Uterus (tissue), 4 donors: Measurements from ENCODE around the gene PALD1. TPM values are rescaled to one million over a fixed set of nuclear protein-coding genes. Genes with fewer than 3 reads are reported as not detected.

Source experiments
- DNase-seq, 2 donors: peaks; one replicate each; pipeline ENCODE4 v3.0.0-alpha.2; 2019 to 2020
- H3K27ac ChIP-seq, 2 donors: fragments of 200-600 bp; sonication (generic); 1 replicate in 1 of 2; 2 replicates in 1 of 2; pipeline ENCODE4 v1.5.1; 2016 to 2018
- H3K27me3 ChIP-seq, 2 donors: fragments of 200-600 bp; sonication (generic); one replicate each; pipeline ENCODE4 v1.5.1; 2018 to 2019; ENCODE audit warnings: control low read depth in 1 of 2
- H3K36me3 ChIP-seq, 2 donors: fragments of 200-600 bp; sonication (generic); one replicate each; pipeline ENCODE4 v1.5.1; 2019; ENCODE audit warnings: control low read depth in 1 of 2
- H3K4me1 ChIP-seq, 2 donors: fragments of 200-600 bp; sonication (generic); one replicate each; pipeline ENCODE4 v1.5.1; 2018 to 2019; ENCODE audit warnings: control low read depth in 1 of 2
- H3K4me3 ChIP-seq, 2 donors: fragments of 200-600 bp; sonication (generic); 1 replicate in 1 of 2; 2 replicates in 1 of 2; pipeline ENCODE4 v1.5.1; 2018 to 2019; ENCODE audit warnings: mild to moderate bottlenecking in 1 of 2
- H3K9me3 ChIP-seq, 2 donors: fragments of 200-600 bp; sonication (generic); one replicate each; pipeline ENCODE4 v1.5.1; 2019; ENCODE audit warnings: control low read depth in 1 of 2
- POLR2A ChIP-seq, 2 donors: fragments of 450-650 bp; IDR thresholded peaks; one replicate each; pipeline ENCODE4 v1.6.1; 2016; ENCODE audit warnings: antibody characterized with exemption in 2 of 2, mild to moderate bottlenecking in 1 of 2, moderate library complexity in 1 of 2
- intact Hi-C: fragments of 100-400 bp; cut with DNase I; formaldehyde crosslinking; loops from one replicate; pipeline ENCODE4 v1.15.1; 2023; ENCODE audit warnings: low total_unique reads
- total RNA-seq, 4 donors: library from RNA; depleted of rRNA in 3 of 4; stranded (reverse); fragments of >200 nt in 3 of 4; gene quantifications; one replicate each; pipeline versions ENCODE4 v1.1.0 to v1.2.4, GENCODE V29; 2014 to 2023
- TF ChIP-seq, protein P1 (sequence below), 4 experiments: fragments of 200-600 bp in 2 of 4; fragments of 450-650 bp in 2 of 4; sonication (generic) in 2 of 4; IDR thresholded peaks; one replicate each; pipeline ENCODE4 v1.5.1; 2016 to 2019; ENCODE audit warnings: antibody characterized with exemption in 4 of 4, mild to moderate bottlenecking in 2 of 4, moderate library complexity in 1 of 4
- donor health status: DM: yes; HTN: yes; CAD: no.

The PALD1 gene
- total RNA-seq, 4 donors from 2014 or later, result 1.8 to 21.6 (median 10.3) TPM

- H3K9me3 ChIP-seq, result no peaks in the 10 kb centered on the region
- no peak for DNase-seq
- no peak overlapping the region for H3K27ac ChIP-seq
- no peaks in the 10 kb centered on the region for H3K27me3 ChIP-seq
- no peak overlapping the region for H3K4me3 ChIP-seq
- intact Hi-C loops, result no loop called here
- no peak for TF ChIP-seq POLR2A (IDR thresholded peaks at IDR 0.05)
- TF ChIP-seq, protein P1, sequence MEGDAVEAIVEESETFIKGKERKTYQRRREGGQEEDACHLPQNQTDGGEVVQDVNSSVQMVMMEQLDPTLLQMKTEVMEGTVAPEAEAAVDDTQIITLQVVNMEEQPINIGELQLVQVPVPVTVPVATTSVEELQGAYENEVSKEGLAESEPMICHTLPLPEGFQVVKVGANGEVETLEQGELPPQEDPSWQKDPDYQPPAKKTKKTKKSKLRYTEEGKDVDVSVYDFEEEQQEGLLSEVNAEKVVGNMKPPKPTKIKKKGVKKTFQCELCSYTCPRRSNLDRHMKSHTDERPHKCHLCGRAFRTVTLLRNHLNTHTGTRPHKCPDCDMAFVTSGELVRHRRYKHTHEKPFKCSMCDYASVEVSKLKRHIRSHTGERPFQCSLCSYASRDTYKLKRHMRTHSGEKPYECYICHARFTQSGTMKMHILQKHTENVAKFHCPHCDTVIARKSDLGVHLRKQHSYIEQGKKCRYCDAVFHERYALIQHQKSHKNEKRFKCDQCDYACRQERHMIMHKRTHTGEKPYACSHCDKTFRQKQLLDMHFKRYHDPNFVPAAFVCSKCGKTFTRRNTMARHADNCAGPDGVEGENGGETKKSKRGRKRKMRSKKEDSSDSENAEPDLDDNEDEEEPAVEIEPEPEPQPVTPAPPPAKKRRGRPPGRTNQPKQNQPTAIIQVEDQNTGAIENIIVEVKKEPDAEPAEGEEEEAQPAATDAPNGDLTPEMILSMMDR (IDR thresholded peaks at IDR 0.05), result no peak
- H3K4me1 ChIP-seq, result no peaks in the 10 kb centered on the region
- no peaks in the 10 kb centered on the region for H3K36me3 ChIP-seq
Observed at GRCh38 chr10:70537398-70538194, 59.0 kb downstream of the PALD1 start.

- no peaks in the 10 kb centered on the region for H3K9me3 ChIP-seq
- no peaks in the 10 kb centered on the region for H3K4me1 ChIP-seq
- TF ChIP-seq, protein P1 (IDR thresholded peaks at IDR 0.05), result no peak
- no peak for TF ChIP-seq POLR2A (IDR thresholded peaks at IDR 0.05)
- H3K27ac ChIP-seq, result no peak overlapping the region
- no peak for DNase-seq
- H3K36me3 ChIP-seq, result no peaks in the 10 kb centered on the region
- H3K4me3 ChIP-seq, result no peak overlapping the region
- H3K27me3 ChIP-seq, result no peaks in the 10 kb centered on the region
- intact Hi-C loops, result no loop called here
Observed at GRCh38 chr10:70538195-70538520, 59.6 kb downstream of the PALD1 start.

DNA sequence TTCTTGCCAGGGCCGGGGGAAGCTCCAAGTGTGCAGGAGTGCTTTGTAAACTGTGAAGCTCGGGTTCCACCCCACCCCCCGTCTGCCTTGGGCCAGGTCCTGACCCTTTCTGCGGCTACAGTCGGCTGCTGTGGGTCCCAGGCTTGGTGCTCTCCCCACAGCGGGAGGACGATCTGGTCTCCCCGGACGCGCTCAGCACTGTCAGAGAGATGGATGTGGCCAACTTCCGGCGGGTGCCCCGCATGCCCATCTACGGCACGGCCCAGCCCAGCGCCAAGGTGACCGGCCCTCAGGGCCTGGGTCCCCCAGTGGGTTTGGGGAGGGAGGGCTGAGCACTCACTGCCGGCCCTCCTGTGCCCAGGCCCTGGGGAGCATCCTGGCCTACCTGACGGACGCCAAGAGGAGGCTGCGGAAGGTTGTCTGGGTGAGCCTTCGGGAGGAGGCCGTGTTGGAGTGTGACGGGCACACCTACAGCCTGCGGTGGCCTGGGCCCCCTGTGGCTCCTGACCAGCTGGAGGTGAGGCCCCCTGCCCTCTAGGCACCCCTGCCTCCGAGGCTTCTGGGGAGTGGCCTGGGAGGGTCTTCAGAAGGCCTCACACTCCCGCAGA is 60.3 kb downstream of the PALD1 start:
- no peaks in the 10 kb centered on the region for H3K4me1 ChIP-seq

DNA sequence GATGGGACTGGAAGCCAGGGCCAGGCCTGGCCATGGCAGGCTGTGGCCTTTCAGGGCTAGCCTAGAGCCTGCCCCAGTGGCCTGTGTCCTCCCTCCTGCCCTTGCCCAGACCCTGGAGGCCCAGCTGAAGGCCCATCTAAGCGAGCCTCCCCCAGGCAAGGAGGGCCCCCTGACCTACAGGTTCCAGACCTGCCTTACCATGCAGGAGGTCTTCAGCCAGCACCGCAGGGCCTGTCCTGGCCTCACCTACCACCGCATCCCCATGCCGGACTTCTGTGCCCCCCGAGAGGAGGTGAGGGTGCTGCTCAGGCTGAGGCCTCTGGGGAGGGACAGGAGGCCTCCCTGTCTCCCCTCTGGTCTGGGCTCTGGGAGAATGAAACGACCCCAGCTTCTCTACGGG is 60.9 kb downstream of the PALD1 start:
- DNase-seq, result no peak
- H3K27ac ChIP-seq, result no peak overlapping the region
- no peak overlapping the region for H3K4me3 ChIP-seq
- TF ChIP-seq, protein P1 (IDR thresholded peaks at IDR 0.05), result no peak
- no peak for TF ChIP-seq POLR2A (IDR thresholded peaks at IDR 0.05)
- intact Hi-C loops, result no loop called here
- no peaks in the 10 kb centered on the region for H3K36me3 ChIP-seq
- H3K9me3 ChIP-seq, result no peaks in the 10 kb centered on the region
- no peaks in the 10 kb centered on the region for H3K4me1 ChIP-seq
- H3K27me3 ChIP-seq, result no peaks in the 10 kb centered on the region

More for the DNA sequence above, 60.3 kb downstream of the PALD1 start:
- H3K27me3 ChIP-seq, result no peaks in the 10 kb centered on the region
- no peaks in the 10 kb centered on the region for H3K9me3 ChIP-seq
- TF ChIP-seq POLR2A (IDR thresholded peaks at IDR 0.05), result no peak
- TF ChIP-seq, protein P1 (IDR thresholded peaks at IDR 0.05), result no peak
- H3K4me3 ChIP-seq, result no peak overlapping the region
- H3K36me3 ChIP-seq, result no peaks in the 10 kb centered on the region
- no peak for DNase-seq
- intact Hi-C loops, result no loop called here
- H3K27ac ChIP-seq, result no peak overlapping the region

DNA sequence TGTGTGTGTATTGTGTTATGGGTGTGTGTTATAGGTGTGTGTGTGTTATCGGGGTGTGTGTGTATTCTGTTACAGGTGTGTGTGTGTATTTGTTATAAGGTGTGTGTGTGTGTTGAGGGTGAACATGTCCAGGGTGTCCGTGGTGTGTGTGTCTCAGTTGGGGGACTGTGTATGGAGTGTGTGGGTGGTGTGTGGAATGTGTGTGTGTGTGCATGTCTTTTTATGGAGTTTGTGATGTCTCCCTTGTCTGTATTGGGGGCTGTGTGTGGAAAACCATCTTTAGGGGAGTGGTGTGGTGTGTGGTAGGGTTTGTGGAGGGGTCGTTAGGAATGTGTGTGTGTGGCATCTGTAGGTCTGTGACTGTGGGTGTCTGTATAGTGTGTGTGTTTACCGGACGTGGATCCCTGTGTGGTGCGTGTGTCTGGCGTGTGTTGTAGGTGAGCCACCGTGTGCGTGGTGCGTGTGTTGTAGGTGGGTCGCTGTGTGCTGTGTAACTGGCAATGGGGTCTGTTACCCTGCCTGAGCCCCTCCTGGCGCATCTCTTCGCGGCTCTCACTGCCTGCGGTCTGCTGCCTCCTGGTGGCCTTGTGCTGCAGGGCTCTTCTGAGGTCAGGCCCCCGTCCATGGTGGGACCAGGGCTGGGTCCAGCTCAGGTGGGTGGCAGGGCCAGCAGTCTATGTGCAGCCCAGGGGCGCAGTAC is 61.7 kb downstream of the PALD1 start:
- Histone ChIP-seq H3K27ac (no peak overlapping the region), H3K4me1 (no peaks in the 10 kb centered on the region), H3K36me3 (no peaks in the 10 kb centered on the region), H3K9me3 (no peaks in the 10 kb centered on the region), H3K4me3 (no peak overlapping the region), H3K27me3 (no peaks in the 10 kb centered on the region)
- intact Hi-C loops, result no loop called here
- DNase-seq, result no peak
- TF ChIP-seq, protein P1 (IDR thresholded peaks at IDR 0.05), result peak; percentile 39 to 71 (median 50)
- no peak for TF ChIP-seq POLR2A (IDR thresholded peaks at IDR 0.05)
